ENCODE results near the gene SYT7.

Gene SYT7

DNA sequence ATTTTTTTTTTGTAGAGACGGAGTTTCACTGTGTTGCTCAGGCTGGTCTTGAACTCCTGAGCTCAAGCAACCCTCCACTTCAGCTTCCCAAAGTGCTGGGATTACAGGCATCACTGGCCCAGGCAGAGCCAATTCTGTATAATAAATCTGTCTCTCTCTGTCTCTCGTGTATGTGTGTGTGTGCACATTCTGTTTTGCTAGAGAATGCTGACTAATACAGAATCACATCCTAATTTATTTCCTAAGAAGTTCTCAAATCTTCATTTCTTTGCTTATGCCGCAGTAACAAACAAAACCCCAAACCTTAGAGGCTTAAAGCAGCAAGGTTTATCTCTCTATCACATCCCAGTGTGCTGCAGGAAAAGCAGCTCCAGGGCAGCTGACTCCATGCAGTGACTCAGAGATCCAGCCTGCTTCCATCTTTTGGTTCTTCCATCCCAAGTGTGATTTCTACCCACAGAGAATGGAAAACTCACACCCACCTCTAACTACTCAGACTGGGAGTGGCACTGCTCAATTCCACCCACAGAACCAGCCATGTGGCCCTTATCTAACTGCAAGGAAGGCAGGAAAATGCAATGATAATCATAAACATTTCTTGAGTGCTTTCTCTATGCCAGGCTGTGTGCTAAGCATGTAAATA lies 107.4 kb downstream of the SYT7 start:
- ATAC-seq (ENCODE audit: insufficient read depth, low read depth) (no peak), DNase-seq (no peak)
- Histone ChIP-seq H3K4me1 (ENCODE audit: insufficient read depth, low read length) (peaks cover 5% of the 10 kb centered on the region), H3K9ac (ENCODE audit: low read depth, low read length) (no peak overlapping the region), H3K4me2 (ENCODE audit: insufficient read depth, low read length) (no peak overlapping the region), H3K36me3 (ENCODE audit: insufficient read depth, low read length) (peaks cover 21% of the 10 kb centered on the region), H3K79me2 (ENCODE audit: insufficient read depth, low read length) (no peaks in the 10 kb centered on the region), H3K27ac (ENCODE audit: low read length) (no peak overlapping the region), H3K4me3 (ENCODE audit: low read depth in 1 of 2, low read length in 2 of 2) (no peak overlapping the region), H3K9me3 (ENCODE audit: insufficient read depth, low read length, severe bottlenecking) (no peaks in the 10 kb centered on the region), H4K20me1 (ENCODE audit: insufficient read depth, low read length) (peaks cover 11% of the 10 kb centered on the region), H2AFZ (ENCODE audit: low read depth, low read length) (no peak overlapping the region), H3K27me3 (ENCODE audit: insufficient read depth, low read length, poor library complexity) (no peaks in the 10 kb centered on the region)
- TF ChIP-seq, protein P1, sequence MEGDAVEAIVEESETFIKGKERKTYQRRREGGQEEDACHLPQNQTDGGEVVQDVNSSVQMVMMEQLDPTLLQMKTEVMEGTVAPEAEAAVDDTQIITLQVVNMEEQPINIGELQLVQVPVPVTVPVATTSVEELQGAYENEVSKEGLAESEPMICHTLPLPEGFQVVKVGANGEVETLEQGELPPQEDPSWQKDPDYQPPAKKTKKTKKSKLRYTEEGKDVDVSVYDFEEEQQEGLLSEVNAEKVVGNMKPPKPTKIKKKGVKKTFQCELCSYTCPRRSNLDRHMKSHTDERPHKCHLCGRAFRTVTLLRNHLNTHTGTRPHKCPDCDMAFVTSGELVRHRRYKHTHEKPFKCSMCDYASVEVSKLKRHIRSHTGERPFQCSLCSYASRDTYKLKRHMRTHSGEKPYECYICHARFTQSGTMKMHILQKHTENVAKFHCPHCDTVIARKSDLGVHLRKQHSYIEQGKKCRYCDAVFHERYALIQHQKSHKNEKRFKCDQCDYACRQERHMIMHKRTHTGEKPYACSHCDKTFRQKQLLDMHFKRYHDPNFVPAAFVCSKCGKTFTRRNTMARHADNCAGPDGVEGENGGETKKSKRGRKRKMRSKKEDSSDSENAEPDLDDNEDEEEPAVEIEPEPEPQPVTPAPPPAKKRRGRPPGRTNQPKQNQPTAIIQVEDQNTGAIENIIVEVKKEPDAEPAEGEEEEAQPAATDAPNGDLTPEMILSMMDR (IDR thresholded peaks at IDR 0.05; ENCODE audit: borderline replicate concordance, extremely low read depth, low read length, poor library complexity, severe bottlenecking) = no peak
- TF ChIP-seq EZH2 (IDR thresholded peaks at IDR 0.05; ENCODE audit: borderline replicate concordance, low read depth, low read length, severe bottlenecking) = no peak

DNA sequence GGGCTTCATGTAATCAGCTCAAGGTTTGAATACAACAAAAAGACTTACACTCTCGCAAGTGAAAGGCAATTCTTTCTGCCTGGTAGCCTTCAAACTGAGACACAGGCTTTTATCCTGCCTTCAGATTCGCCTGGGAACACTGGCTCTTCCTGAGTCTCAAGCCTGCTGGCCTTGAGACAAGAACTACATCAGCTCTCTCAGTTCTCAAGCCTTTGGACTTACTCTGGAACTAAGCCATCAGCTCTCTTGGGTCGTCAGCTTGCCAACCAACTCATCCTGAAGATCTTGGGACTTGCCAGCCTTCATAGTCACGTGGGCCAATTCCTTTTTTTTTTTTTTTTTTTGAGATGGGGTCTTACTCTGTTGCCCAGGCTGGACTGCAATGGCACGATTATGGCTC lies 108.0 kb downstream of the SYT7 start:
- H3K9me3 ChIP-seq (ENCODE audit: insufficient read depth, low read length, severe bottlenecking) = no peaks in the 10 kb centered on the region
- H3K27me3 ChIP-seq (ENCODE audit: insufficient read depth, low read length, poor library complexity) = no peaks in the 10 kb centered on the region
- H4K20me1 ChIP-seq (ENCODE audit: insufficient read depth, low read length) = peaks cover 5% of the 10 kb centered on the region
- peaks cover 4% of the 10 kb centered on the region for H3K4me1 ChIP-seq (ENCODE audit: insufficient read depth, low read length)
- TF ChIP-seq EZH2 (IDR thresholded peaks at IDR 0.05; ENCODE audit: borderline replicate concordance, low read depth, low read length, severe bottlenecking) = no peak
- TF ChIP-seq, protein P1 (IDR thresholded peaks at IDR 0.05; ENCODE audit: borderline replicate concordance, extremely low read depth, low read length, poor library complexity, severe bottlenecking) = no peak
- H3K4me3 ChIP-seq (ENCODE audit: low read depth in 1 of 2, low read length in 2 of 2) = no peak overlapping the region
- H2AFZ ChIP-seq (ENCODE audit: low read depth, low read length) = no peak overlapping the region
- H3K4me2 ChIP-seq (ENCODE audit: insufficient read depth, low read length) = no peak overlapping the region
- H3K79me2 ChIP-seq (ENCODE audit: insufficient read depth, low read length) = no peaks in the 10 kb centered on the region
- H3K27ac ChIP-seq (ENCODE audit: low read length) = no peak overlapping the region
- H3K9ac ChIP-seq (ENCODE audit: low read depth, low read length) = no peak overlapping the region
- ATAC-seq (ENCODE audit: insufficient read depth, low read depth) (no peak), DNase-seq (no peak)
- H3K36me3 ChIP-seq (ENCODE audit: insufficient read depth, low read length) = peaks cover 23% of the 10 kb centered on the region

- Histone ChIP-seq H3K4me1 (ENCODE audit: insufficient read depth, low read length) (no peaks in the 10 kb centered on the region), H2AFZ (ENCODE audit: low read depth, low read length) (no peak overlapping the region)
- ATAC-seq (ENCODE audit: insufficient read depth, low read depth) = no peak; the same call in 2 of the 3 replicates
Measured at GRCh38 chr11:61472282-61472681, 108.6 kb downstream of the SYT7 start.

More at GRCh38 chr11:61472282-61472681, 108.6 kb downstream of the SYT7 start:
- no peak overlapping the region for H3K4me3 ChIP-seq (ENCODE audit: low read depth in 1 of 2, low read length in 2 of 2)
- H3K9me3 ChIP-seq (ENCODE audit: insufficient read depth, low read length, severe bottlenecking) = no peaks in the 10 kb centered on the region
- no peaks in the 10 kb centered on the region for H3K79me2 ChIP-seq (ENCODE audit: insufficient read depth, low read length)
- TF ChIP-seq, protein P1 (IDR thresholded peaks at IDR 0.05; ENCODE audit: borderline replicate concordance, extremely low read depth, low read length, poor library complexity, severe bottlenecking) = no peak
- no peak for TF ChIP-seq EZH2 (IDR thresholded peaks at IDR 0.05; ENCODE audit: borderline replicate concordance, low read depth, low read length, severe bottlenecking)
- DNase-seq = no peak
- no peaks in the 10 kb centered on the region for H3K27me3 ChIP-seq (ENCODE audit: insufficient read depth, low read length, poor library complexity)
- H3K36me3 ChIP-seq (ENCODE audit: insufficient read depth, low read length) = peaks cover 23% of the 10 kb centered on the region
- no peak overlapping the region for H3K4me2 ChIP-seq (ENCODE audit: insufficient read depth, low read length)
- no peak overlapping the region for H3K27ac ChIP-seq (ENCODE audit: low read length)
- H3K9ac ChIP-seq (ENCODE audit: low read depth, low read length) = no peak overlapping the region
- no peaks in the 10 kb centered on the region; the same call in 1 of the 2 replicates for H4K20me1 ChIP-seq (ENCODE audit: insufficient read depth, low read length)

All from DND-41 (cell line).